Left ventricle myocardium inferior (tissue), 1 donor: ENCODE data around the gene LMNTD2. TPM values are rescaled to one million over a fixed set of nuclear protein-coding genes. Genes with fewer than 3 reads are reported as not detected.

Experiments
- DNase-seq: peaks from one replicate; pipeline ENCODE4 v3.0.0-alpha.2; 2020
- H3K27ac ChIP-seq: fragments of 200-600 bp; replicated peaks from 2 replicates; pipeline ENCODE4 v1.8.0; 2021
- H3K27me3 ChIP-seq: fragments of 200-600 bp; 2 replicates; pipeline ENCODE4 v1.8.0; 2021; ENCODE audit warnings: low read depth
- H3K36me3 ChIP-seq: fragments of 200-600 bp; 2 replicates; pipeline ENCODE4 v1.8.0; 2021
- H3K4me1 ChIP-seq: fragments of 200-600 bp; 2 replicates; pipeline ENCODE4 v1.8.0; 2021
- H3K4me3 ChIP-seq: fragments of 200-600 bp; 2 replicates; pipeline ENCODE4 v1.8.0; 2021; ENCODE audit warnings: mild to moderate bottlenecking, moderate library complexity
- H3K9me3 ChIP-seq: fragments of 200-600 bp; replicated peaks from 2 replicates; pipeline ENCODE4 v1.8.0; 2021
- intact Hi-C: fragments of 100-400 bp; cut with micrococcal nuclease; formaldehyde crosslinking; loops from one replicate; pipeline ENCODE4 v1.11.0; 2022
- total RNA-seq: library from RNA; stranded (reverse); fragmentation: NEBNext Ultra II Directional; extraction: Animal tissue kit (Norgen Biotek cat#: 25700); gene quantifications from one replicate; pipeline ENCODE4 v1.2.1, GENCODE V29; 2021
- TF ChIP-seq, protein P1 (sequence below): fragments of 200-600 bp; IDR thresholded peaks from 2 replicates; pipeline ENCODE4 v1.8.0; 2021; ENCODE audit warnings: antibody characterized with exemption, mild to moderate bottlenecking, borderline replicate concordance
- donor health status: DM: no; HTN: yes; CAD: no; lungs with severe emphysema.

Gene LMNTD2
- total RNA-seq, 1 donor from 2014 or later, result 0.52 TPM

GRCh38 chr11:529728-530411 lies 30.7 kb downstream of the LMNTD2 start:
- H3K27ac ChIP-seq, result no peak overlapping the region
- no peak overlapping the region for H3K4me3 ChIP-seq
- TF ChIP-seq, protein P1, sequence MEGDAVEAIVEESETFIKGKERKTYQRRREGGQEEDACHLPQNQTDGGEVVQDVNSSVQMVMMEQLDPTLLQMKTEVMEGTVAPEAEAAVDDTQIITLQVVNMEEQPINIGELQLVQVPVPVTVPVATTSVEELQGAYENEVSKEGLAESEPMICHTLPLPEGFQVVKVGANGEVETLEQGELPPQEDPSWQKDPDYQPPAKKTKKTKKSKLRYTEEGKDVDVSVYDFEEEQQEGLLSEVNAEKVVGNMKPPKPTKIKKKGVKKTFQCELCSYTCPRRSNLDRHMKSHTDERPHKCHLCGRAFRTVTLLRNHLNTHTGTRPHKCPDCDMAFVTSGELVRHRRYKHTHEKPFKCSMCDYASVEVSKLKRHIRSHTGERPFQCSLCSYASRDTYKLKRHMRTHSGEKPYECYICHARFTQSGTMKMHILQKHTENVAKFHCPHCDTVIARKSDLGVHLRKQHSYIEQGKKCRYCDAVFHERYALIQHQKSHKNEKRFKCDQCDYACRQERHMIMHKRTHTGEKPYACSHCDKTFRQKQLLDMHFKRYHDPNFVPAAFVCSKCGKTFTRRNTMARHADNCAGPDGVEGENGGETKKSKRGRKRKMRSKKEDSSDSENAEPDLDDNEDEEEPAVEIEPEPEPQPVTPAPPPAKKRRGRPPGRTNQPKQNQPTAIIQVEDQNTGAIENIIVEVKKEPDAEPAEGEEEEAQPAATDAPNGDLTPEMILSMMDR, result no peak
- no peak for DNase-seq
- H3K4me1 ChIP-seq, result peaks cover 31% of the 10 kb centered on the region
- peaks cover 28% of the 10 kb centered on the region for H3K36me3 ChIP-seq
- H3K9me3 ChIP-seq, result no peaks in the 10 kb centered on the region
- no peaks in the 10 kb centered on the region for H3K27me3 ChIP-seq
- intact Hi-C loops, result no loop called here

GRCh38 chr11:528815-529727 lies 31.5 kb downstream of the LMNTD2 start:
- no peak overlapping the region for H3K27ac ChIP-seq
- no peaks in the 10 kb centered on the region for H3K27me3 ChIP-seq
- TF ChIP-seq, protein P1, result no peak
- intact Hi-C loops, result no loop called here
- DNase-seq, result no peak
- peaks cover 28% of the 10 kb centered on the region for H3K36me3 ChIP-seq
- no peak overlapping the region for H3K4me3 ChIP-seq
- peaks cover 23% of the 10 kb centered on the region for H3K4me1 ChIP-seq
- no peaks in the 10 kb centered on the region for H3K9me3 ChIP-seq

GRCh38 chr11:528166-528814 lies 32.2 kb downstream of the LMNTD2 start:
- H3K9me3 ChIP-seq, result no peaks in the 10 kb centered on the region
- no peak overlapping the region for H3K27ac ChIP-seq
- intact Hi-C loops, result no loop called here
- TF ChIP-seq, protein P1, result no peak
- DNase-seq, result no peak
- no peak overlapping the region for H3K4me3 ChIP-seq
- H3K4me1 ChIP-seq, result peaks cover 15% of the 10 kb centered on the region
- H3K36me3 ChIP-seq, result peaks cover 24% of the 10 kb centered on the region
- H3K27me3 ChIP-seq, result no peaks in the 10 kb centered on the region

DNA sequence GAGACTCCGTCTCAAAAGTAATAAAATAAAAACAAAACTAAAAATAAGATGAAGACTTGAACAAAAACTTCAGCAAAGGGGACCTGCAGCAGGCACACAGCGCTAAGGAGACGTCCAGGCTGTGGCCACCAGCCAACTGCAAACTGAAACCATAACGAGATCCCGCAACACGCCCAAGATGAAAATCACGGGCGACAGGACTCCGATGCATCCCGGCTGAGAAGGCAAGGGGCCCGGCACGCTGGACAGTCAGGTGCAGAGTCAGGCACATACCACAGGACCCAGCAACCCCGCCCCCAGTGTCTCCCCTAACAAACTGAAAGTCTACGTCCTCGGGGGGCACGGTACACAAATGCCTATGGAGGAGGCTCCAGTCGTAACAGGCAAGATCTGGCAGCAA lies 34.3 kb downstream of the LMNTD2 start:
- intact Hi-C loops, result no loop called here
- no peak for DNase-seq

DNA sequence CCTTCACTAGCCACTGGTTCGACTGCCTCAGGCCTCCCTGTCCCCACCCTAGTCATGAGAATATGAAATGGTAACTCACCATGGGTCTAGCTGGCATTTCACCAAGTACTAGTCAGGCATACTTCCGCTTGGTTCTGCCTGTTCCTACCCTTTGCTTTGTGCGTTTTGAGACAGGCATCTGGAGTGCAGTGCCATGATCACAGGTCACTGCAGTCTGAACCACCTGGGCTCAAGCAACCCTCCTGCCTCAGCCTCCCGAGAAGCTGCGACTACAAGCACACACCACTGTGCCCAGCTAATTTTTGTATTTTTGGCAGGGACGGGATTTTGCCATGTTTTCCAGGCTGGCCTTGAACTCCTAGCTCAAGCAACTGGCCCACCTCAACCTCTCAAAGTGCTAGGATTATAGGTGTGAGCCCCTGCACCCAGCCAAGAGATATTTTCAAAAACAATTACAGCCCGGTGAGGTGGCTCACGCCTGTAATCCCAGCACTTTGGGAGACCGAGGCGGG lies 39.3 kb downstream of the LMNTD2 start:
- intact Hi-C loops, result no loop called here

More for the DNA sequence above, 34.3 kb downstream of the LMNTD2 start:
- Histone ChIP-seq H3K4me1 (no peaks in the 10 kb centered on the region), H3K4me3 (no peak overlapping the region), H3K9me3 (no peaks in the 10 kb centered on the region), H3K27me3 (no peaks in the 10 kb centered on the region), H3K27ac (no peak overlapping the region), H3K36me3 (peaks cover 3% of the 10 kb centered on the region)
- TF ChIP-seq, protein P1, result no peak

More for the DNA sequence above, 39.3 kb downstream of the LMNTD2 start:
- no peak for DNase-seq
- Histone ChIP-seq H3K9me3 (peaks cover 8% of the 10 kb centered on the region), H3K4me1 (peaks cover 11% of the 10 kb centered on the region), H3K4me3 (no peak overlapping the region), H3K27me3 (no peaks in the 10 kb centered on the region), H3K36me3 (no peaks in the 10 kb centered on the region), H3K27ac (no peak overlapping the region)
- TF ChIP-seq, protein P1, result no peak
